GM18517 (cell line): ENCODE results near the gene RGS6.

ENCODE experiments used
- ATAC-seq: cut with Tn5 transposase; IDR thresholded peaks from one replicate; pipeline ENCODE4 v1.9.1; 2021; ENCODE audit warnings: mild to moderate bottlenecking, moderate library complexity; ENCODE audit not compliant: unreplicated experiment

RGS6 gene

GRCh38 chr14:72070458-72070857, 138.2 kb downstream of the RGS6 start:
- ATAC-seq = no peak

GRCh38 chr14:72075649-72076334, 143.6 kb downstream of the RGS6 start:
- no peak for ATAC-seq

DNA sequence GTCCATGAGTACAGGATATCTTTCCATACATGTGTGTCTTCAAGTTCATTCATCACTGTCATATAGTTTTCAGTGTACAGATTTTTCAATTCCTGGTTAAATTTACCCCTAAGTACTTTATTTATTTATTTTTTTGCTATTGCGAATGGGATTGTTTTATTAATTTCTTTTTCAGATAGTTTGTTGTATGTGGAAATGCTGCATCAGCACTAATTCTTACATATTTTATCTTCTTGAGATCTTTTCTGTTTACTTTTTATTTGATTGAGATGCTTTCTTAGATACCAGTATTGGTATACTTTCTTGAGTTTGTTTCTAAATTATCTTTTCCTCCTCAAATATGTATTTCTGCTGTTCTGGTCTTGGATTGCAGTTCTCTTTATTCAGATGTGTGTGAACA, 148.9 kb downstream of the RGS6 start:
- ATAC-seq = no peak

GRCh38 chr14:72084935-72085334, 152.7 kb downstream of the RGS6 start:
- no peak for ATAC-seq

GRCh38 chr14:72089625-72090024, 157.4 kb downstream of the RGS6 start:
- no peak for ATAC-seq

GRCh38 chr14:72094844-72095582, 162.8 kb downstream of the RGS6 start:
- no peak for ATAC-seq

GRCh38 chr14:72097173-72097783, 165.0 kb downstream of the RGS6 start:
- no peak for ATAC-seq

DNA sequence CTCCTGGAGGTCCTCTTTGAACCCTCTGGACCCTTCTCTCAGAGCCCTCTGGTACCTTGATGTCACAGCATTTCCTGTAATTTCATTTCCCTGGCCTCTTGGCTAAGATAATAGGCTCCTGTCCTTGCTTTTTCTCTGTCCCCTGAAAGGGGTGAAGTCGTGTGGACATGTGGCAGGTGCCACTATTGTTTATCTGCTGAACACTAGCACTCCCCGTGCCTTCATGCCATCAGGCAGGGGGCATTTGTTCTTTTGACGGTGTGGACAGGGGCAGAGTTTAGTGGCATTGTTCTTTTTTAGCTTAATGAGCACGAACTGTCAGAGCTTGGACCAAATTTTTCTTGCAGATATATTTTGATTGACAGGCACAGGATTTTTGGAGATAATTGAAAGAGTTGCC, 166.0 kb downstream of the RGS6 start:
- no peak for ATAC-seq

DNA sequence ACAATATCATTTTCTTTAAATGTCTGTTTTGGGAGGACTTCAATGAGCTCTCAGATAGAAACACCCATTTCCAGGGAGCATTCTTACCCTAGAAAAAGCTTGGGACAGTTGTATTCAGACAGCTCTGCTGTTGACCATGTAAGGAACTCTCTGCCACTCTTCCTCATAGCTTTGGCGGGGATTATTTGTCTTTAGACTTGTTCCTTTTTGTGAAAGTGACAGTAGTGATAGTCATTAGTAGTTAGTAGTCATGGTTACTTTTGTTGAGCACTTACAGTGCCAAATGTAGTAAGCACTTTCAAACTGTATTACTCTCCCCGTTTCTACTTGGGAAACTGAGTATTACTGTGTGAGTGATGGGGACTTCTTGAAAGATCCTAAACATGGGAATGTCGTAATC, 167.3 kb downstream of the RGS6 start:
- no peak for ATAC-seq

GRCh38 chr14:72104011-72104613, 171.9 kb downstream of the RGS6 start:
- no peak for ATAC-seq

DNA sequence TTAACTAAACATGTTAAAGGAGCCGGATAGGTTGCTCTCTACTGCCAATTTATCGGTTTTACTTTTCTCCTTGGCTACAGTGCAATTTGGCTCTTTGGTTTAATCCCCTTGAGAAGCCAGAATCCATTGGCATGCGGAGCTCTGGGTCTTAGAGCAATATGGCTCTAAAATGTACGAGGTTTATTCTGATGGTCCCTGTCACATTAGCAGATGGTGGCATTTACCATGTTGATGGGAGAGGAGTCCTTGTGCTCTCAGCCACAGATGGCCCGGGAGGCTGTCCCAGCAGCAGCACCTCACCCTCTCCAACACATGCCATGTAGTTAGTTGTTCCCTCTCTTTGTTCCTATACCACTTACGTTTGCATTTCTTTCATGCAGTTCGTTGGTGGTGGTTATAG, 179.7 kb downstream of the RGS6 start:
- ATAC-seq = no peak

GRCh38 chr14:72118841-72119240, 186.6 kb downstream of the RGS6 start:
- no peak for ATAC-seq

GRCh38 chr14:72120315-72120714, 188.1 kb downstream of the RGS6 start:
- ATAC-seq = no peak

DNA sequence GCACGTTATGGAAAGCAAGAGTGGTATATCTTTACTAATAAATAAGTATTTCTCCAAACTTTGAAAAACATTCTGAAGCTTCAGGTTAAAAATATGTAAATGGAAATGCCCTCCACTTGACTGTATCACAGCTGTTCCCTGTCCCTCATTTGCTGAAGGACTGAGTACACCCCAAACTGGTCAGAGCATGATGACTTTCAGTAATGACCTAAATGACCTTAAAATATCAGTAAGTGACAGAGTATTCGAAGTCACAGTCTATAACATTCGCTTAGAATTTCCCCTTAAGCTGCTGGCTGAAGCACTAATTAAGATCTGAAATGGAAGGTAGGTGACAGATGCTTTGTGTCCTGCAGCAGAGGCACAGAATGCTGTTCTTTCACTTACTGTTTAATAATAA, 191.5 kb downstream of the RGS6 start:
- ATAC-seq = no peak

- no peak for ATAC-seq
Measured at GRCh38 chr14:72124171-72124570, 191.9 kb downstream of the RGS6 start.

DNA sequence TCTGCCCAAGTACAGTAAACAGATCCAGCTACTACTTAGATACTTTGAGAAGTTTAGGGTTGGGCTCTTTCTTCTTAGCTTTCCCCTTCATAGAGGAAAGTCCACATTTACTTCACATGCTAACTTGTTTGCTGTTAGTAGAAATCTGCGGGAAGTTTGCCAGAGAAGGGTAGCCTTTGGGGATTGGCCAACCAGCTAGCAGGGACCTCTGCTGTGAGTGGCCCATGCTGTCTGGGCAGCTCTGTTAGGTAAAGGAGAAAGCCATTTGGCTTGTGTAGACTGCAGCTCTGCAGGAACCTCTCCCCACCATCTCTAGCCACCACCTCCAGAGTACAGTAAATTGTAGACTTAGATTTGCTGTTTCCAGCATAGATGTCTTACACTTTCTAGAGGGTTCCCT, 193.9 kb downstream of the RGS6 start:
- ATAC-seq = no peak

DNA sequence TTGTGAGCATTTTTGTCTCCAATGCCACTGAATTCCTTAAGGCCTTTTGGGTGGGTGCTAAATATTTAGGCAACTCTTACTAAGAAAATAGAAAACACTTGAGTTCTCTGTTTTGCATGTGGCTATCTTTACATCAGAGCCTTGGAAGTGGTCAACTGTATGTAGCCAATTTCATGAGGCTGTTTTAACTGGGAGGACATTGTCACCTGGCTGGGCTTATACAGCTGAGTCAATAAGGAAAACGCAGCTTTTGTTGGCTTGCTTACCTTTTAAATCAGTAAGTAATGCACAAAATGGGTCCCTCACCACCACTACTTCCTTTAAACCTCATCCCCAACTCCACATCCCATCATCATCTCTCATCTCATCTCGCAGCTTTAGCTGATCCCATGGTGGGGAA, 194.3 kb downstream of the RGS6 start:
- ATAC-seq = no peak

- no peak for ATAC-seq
Measured at GRCh38 chr14:72128629-72129028, 196.4 kb downstream of the RGS6 start.

- ATAC-seq = no peak
Measured at GRCh38 chr14:72129291-72129690, 197.1 kb downstream of the RGS6 start.

DNA sequence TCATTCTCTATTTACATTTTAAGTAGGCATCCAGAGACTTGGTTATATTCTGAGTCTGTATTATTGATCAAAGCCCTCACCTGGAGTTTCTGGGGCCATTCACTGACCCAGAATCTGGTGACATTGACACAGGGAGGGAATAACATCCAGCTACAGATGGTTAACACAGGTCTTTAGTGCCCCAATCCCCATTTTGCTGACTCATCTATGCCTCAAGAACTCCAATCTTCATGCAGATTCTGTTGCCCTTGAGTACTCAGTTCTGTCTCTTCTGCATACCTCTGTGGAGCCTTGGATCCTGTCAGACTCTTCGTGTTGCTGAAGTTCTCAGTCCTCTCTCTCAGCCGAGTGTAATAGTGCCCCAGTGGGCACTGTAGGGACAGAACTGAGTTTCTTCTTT, 208.9 kb downstream of the RGS6 start:
- no peak for ATAC-seq

GRCh38 chr14:72142328-72142727, 210.1 kb downstream of the RGS6 start:
- ATAC-seq = no peak

- no peak for ATAC-seq
Measured at GRCh38 chr14:72146241-72146640, 214.0 kb downstream of the RGS6 start.
